H1 (cell line): ENCODE data around the gene TYSND1.

ENCODE experiments used
- ATF2 ChIP-seq: IDR thresholded peaks from 2 replicates; pipeline ENCODE4 v1.6.1; 2012; ENCODE audit warnings: low read length, inconsistent platforms
- CTCF ChIP-seq, 3 experiments: IDR thresholded peaks; 1 replicate in 2 of 3; 2 replicates in 1 of 3; pipeline versions ENCODE4 v1.5.1 to v1.6.1; 2011; ENCODE audit warnings: low read length in 3 of 3, mild to moderate bottlenecking in 3 of 3, inconsistent platforms in 2 of 3, low read depth in 1 of 3, moderate library complexity in 1 of 3; ENCODE audit not compliant: insufficient read depth in 1 of 3; ENCODE audit errors: control extremely low read depth in 1 of 3

GRCh38 chr10:70119623-70120022, 26.9 kb downstream of the TYSND1 start:
- TF ChIP-seq CTCF (IDR thresholded peaks at IDR 0.05; ENCODE audit: control extremely low read depth in 1 of 3, insufficient read depth in 1 of 3, low read depth in 1 of 3, low read length in 3 of 3) (no peak), ATF2 (no peak)
